ENCODE results near the gene NLRP9. TPM values are rescaled to one million over a fixed set of nuclear protein-coding genes. Genes with fewer than 3 reads are reported as not detected.

Gene NLRP9
- total RNA-seq, 4 donors from 2014 or later, result not detected

GRCh38 chr19:55697069-55697440 is 41.1 kb downstream of the NLRP9 start:
- Histone ChIP-seq H3K36me3 (peaks cover 78% of the 10 kb centered on the region), H3K4me1 (no peaks in the 10 kb centered on the region), H3K4me3 (no peak overlapping the region), H3K27ac (no peak overlapping the region), H3K27me3 (no peaks in the 10 kb centered on the region), H3K9me3 (no peaks in the 10 kb centered on the region)
- WGBS, result 87% methylated on average over 8 of the region's 12 CpGs
- no peak for TF ChIP-seq POLR2A (IDR thresholded peaks at IDR 0.05)
- peak in 1 of 2 donors; percentile 35 for DNase-seq (ENCODE audit: low spot score in 2 of 2)

- Histone ChIP-seq H3K36me3 (peaks cover 84% of the 10 kb centered on the region), H3K9me3 (no peaks in the 10 kb centered on the region), H3K4me3 (no peak overlapping the region), H3K4me1 (no peaks in the 10 kb centered on the region), H3K27ac (no peak overlapping the region), H3K27me3 (no peaks in the 10 kb centered on the region)
- peak; percentile 43 to 68 for DNase-seq (ENCODE audit: low spot score in 2 of 2)
- TF ChIP-seq, protein P1, sequence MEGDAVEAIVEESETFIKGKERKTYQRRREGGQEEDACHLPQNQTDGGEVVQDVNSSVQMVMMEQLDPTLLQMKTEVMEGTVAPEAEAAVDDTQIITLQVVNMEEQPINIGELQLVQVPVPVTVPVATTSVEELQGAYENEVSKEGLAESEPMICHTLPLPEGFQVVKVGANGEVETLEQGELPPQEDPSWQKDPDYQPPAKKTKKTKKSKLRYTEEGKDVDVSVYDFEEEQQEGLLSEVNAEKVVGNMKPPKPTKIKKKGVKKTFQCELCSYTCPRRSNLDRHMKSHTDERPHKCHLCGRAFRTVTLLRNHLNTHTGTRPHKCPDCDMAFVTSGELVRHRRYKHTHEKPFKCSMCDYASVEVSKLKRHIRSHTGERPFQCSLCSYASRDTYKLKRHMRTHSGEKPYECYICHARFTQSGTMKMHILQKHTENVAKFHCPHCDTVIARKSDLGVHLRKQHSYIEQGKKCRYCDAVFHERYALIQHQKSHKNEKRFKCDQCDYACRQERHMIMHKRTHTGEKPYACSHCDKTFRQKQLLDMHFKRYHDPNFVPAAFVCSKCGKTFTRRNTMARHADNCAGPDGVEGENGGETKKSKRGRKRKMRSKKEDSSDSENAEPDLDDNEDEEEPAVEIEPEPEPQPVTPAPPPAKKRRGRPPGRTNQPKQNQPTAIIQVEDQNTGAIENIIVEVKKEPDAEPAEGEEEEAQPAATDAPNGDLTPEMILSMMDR (IDR thresholded peaks at IDR 0.05), result no peak
- TF ChIP-seq POLR2AphosphoS5 (IDR thresholded peaks at IDR 0.05) (no peak), EP300 (IDR thresholded peaks at IDR 0.05) (no peak), POLR2A (IDR thresholded peaks at IDR 0.05) (no peak)
- 85% methylated on average over 4 of the region's 20 CpGs for WGBS
These were observed 41.7 kb downstream of the NLRP9 start for GRCh38 chr19:55696301-55697068.

GRCh38 chr19:55695511-55696290 is 42.5 kb downstream of the NLRP9 start:
- WGBS, result 88% methylated on average over 9 of the region's 23 CpGs
- Histone ChIP-seq H3K27me3 (no peaks in the 10 kb centered on the region), H3K9me3 (no peaks in the 10 kb centered on the region), H3K27ac (no peak overlapping the region), H3K4me1 (no peaks in the 10 kb centered on the region), H3K36me3 (peaks cover 89% of the 10 kb centered on the region), H3K4me3 (no peak overlapping the region)
- no peak for TF ChIP-seq POLR2AphosphoS5 (IDR thresholded peaks at IDR 0.05)
- TF ChIP-seq POLR2A (IDR thresholded peaks at IDR 0.05), result no peak
- TF ChIP-seq, protein P1 (IDR thresholded peaks at IDR 0.05), result no peak
- no peak for TF ChIP-seq EP300 (IDR thresholded peaks at IDR 0.05)
- peak; percentile 54 to 57 for DNase-seq (ENCODE audit: low spot score in 2 of 2)

GRCh38 chr19:55694656-55695491 is 43.3 kb downstream of the NLRP9 start:
- H3K9me3 ChIP-seq, result no peaks in the 10 kb centered on the region
- no peaks in the 10 kb centered on the region for H3K27me3 ChIP-seq
- peaks cover 89% of the 10 kb centered on the region for H3K36me3 ChIP-seq
- TF ChIP-seq POLR2AphosphoS5 (IDR thresholded peaks at IDR 0.05), result no peak
- no peak for TF ChIP-seq EP300 (IDR thresholded peaks at IDR 0.05)
- TF ChIP-seq POLR2A (IDR thresholded peaks at IDR 0.05), result no peak
- TF ChIP-seq, protein P1 (IDR thresholded peaks at IDR 0.05), result no peak
- H3K4me1 ChIP-seq, result no peaks in the 10 kb centered on the region
- no peak overlapping the region for H3K27ac ChIP-seq
- H3K4me3 ChIP-seq, result no peak overlapping the region
- WGBS, result 92% methylated on average over 16 of the region's 37 CpGs
- DNase-seq (ENCODE audit: low spot score in 2 of 2), result peak in 1 of 2 donors; percentile 50

- peaks cover 96% of the 10 kb centered on the region for H3K36me3 ChIP-seq
- no peaks in the 10 kb centered on the region for H3K4me1 ChIP-seq
- H3K27me3 ChIP-seq, result no peaks in the 10 kb centered on the region
- H3K27ac ChIP-seq, result no peak overlapping the region
- TF ChIP-seq POLR2A (IDR thresholded peaks at IDR 0.05), result no peak
- no peak for TF ChIP-seq POLR2AphosphoS5 (IDR thresholded peaks at IDR 0.05)
- TF ChIP-seq EP300 (IDR thresholded peaks at IDR 0.05), result no peak
- TF ChIP-seq, protein P1 (IDR thresholded peaks at IDR 0.05), result no peak
- no peak overlapping the region for H3K4me3 ChIP-seq
- no peak for DNase-seq (ENCODE audit: low spot score in 2 of 2)
- 86% methylated on average over 12 of the region's 15 CpGs for WGBS
- H3K9me3 ChIP-seq, result no peaks in the 10 kb centered on the region
These were observed 44.0 kb downstream of the NLRP9 start for GRCh38 chr19:55694241-55694655.

Measured in suprapubic skin (tissue), 4 donors.